GM18526 (cell line): ENCODE data around the gene PCSK1.

Source experiments
- POLR2A ChIP-seq: IDR thresholded peaks from 3 replicates; pipeline ENCODE4 v1.6.1; 2011; ENCODE audit not compliant: insufficient read length; ENCODE audit errors: extremely low read depth

Gene PCSK1

DNA sequence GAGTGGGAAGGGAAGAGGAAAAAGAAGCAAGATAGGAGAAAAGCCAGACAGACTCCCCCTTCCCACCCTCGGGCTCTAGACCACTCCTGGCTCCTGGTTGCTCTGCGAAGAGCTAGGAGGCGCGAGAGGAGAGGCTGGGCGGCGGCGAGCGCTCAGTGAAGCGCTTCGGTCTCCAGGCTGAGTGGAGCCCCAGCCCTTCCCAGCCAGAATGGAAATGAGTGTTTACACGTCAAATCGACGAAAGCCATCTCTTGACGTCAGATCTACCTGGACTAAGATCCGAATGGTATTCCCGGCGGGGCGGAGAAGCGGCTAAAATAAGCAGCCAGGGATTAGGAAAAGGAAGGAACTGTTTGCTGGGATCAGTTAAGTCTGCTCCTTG, at the start of gene PCSK1:
Gene PCSK1 (minus strand): TSS at position 183 of the 382 bp plus-strand sequence. CDS start 206 bp downstream, outside the sequence.
- TF ChIP-seq POLR2A = no peak

DNA sequence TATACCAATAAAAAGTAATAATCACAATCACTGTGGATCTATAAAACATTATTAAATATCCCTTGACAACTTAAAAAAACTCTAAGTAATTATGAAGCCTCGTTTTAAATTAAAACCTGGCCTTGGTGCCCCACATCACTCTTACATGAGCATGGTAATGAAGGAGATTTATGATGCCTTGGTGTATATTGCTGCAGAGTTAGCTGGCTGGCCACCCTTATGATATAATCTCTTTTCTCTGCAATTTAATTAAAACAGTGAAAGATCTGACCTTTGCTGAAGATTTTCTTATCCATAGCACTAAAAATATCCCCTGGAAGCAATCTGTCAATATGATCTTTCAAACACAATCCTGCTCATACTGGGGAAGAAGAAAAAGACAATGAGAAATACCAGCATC, 48.8 kb upstream of the PCSK1 start:
- no peak for TF ChIP-seq POLR2A

DNA sequence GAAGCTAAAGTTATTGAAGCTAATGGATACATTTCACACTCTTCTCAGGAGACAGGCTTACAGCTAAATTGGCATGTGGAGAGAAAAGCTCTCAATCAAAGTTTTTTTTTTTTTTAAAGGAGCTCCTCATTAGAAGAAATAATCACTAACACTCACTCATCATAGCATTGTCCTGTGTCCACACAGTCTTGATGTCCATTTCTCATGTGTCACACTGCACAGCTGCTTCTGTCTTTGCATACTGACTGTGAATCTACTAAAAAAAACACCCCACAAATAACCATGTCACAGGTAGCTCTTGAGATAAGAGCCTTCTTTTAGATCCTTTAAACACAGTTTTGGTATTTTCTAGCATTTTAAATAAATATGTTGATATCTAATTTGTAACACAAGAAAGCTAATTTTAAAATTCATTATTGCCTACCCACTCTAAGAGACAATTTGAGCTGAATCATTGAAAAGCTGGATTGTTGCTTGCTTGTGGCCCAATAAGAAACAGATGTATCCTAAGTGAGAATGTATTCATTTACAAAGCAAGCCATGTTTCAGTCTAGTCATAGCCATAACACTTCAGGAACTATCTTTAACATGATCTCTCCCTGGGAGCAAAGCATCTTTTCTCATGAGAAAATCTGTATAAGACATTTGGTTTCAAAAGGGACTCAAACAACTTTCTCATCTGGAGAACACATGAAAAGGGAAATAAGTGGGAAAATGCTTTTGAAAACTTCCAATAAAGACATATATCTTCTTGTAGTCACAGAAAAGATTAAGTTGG, 48.1 kb upstream of the PCSK1 start:
- no peak for TF ChIP-seq POLR2A

DNA sequence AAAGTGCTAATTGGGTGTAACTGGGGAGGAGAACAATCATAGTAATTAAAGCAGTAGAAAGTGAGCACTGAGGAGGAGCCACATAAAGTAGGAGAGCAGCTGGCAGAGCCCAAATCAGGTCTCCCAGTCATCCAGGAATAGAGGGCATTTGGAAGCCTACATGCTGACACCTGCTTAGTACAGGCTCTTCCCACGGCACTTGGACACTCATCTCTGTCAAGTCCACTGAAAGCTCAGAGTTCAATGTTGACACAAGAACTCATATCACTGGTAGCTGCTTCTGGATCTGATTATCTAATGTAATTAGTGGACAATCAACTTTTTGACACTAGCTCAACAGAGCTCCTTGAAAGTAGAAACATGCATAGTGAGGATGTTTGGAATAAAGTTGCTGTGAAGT, 45.9 kb upstream of the PCSK1 start:
- no peak for TF ChIP-seq POLR2A

DNA sequence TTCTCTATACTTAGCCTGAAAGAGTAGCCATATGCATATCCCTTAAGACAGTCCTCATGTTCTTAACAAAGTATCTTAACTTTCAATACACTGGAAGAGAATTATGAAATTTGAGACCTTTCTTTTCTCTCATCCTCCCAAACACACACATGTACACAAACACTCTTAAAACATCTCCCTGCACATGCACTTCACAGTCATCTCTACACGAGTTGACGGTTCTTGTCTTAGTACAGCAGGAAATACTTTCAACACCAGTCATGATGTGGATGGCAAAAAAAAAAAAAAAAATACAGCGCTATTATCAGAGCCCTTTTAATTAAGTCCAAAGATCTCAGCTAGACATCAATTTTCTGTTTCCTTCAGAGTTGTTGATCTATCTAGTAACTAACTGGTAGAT, 43.6 kb upstream of the PCSK1 start:
- TF ChIP-seq POLR2A = no peak

DNA sequence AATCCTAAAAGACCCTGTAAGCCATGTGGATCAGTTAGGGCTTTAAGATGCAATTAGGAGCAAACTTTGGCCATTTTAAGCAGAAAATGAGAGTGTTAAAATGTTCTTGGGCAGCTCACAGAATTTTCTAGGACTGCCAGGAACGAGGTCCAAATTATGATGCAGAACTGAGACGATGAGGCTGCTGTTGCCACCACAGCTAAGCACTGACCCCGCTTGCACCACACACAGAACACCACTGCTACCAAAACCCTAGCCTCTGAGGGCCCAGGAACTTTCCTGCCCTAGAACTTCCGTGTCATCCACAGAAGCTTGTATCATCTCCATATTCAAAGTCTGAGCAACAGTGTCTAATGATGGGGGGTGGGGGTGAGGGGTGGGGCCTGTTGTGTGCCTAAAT, 41.0 kb upstream of the PCSK1 start:
- no peak for TF ChIP-seq POLR2A

DNA sequence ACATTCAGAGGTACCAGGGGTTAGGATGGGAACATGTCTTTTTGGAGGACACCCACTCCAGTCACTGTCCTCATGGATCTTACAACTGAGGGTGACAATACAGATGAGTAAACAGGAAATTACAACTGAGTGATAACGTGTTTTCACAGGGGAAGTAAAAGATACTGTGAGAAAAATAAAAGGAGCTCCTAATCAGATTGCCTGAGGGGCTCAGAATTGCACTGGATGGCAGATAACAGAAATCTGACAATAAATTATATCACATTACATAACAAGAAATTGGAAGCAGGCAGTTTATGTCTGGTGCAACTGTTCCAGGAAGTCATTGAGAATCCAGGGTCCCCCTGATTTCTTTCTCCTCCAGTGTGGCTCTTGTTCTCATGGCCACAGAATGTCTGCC, 40.1 kb upstream of the PCSK1 start:
- TF ChIP-seq POLR2A = no peak

DNA sequence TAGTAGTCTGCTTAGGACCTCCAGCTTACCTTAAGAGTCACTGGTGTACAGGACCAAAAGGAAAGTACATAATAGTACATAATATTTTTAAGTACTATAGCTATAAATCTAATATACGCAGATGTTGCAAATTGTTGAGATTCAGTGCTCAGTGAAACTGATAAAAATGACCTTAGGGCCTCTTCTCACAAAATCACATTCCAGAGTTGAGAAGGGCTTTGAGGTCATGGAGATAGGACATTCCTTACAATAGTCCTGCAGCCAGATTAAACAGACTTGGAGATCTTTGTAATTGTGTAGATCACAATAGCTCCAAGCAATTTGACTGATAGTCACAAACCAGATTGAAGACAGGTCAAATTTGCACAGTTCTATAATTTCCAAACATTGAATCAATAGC, 37.7 kb upstream of the PCSK1 start:
- no peak for TF ChIP-seq POLR2A

DNA sequence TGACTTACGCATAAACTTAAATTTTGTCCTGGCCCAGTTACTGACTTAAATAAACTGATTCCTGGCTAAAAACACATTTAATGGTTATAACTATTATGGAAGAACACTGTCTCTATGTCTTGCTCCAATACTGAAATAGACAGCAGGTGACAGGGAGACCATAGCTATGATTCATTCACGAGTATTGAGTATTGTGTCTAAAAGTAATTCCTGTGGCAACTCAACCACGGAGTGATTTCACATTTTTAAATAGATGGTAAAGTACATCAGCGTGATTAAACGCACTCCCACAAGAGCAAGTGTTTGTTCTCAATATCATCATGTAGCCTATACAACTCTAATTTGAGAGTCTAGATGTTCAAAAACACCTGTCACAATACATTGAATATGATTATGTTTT, 35.9 kb upstream of the PCSK1 start:
- TF ChIP-seq POLR2A = no peak

DNA sequence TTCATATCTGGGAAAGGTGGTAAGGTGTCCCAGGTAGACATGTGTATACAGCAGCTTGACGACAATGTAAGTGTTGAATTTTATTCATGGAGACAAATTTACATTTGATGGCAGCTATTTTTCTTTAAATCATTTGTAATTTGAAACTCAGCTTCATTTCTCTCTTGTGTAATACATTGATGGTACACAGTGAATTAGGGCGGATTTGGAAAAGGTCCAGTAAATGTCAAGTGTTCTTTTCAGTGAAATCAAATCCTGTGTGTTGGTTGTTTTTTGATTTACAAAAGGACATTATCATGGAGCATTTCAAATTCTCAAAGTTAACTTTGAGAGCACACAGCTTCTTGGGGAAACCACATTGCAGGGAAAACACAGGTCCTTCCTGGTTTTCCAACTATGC, 30.0 kb upstream of the PCSK1 start:
- TF ChIP-seq POLR2A = no peak

DNA sequence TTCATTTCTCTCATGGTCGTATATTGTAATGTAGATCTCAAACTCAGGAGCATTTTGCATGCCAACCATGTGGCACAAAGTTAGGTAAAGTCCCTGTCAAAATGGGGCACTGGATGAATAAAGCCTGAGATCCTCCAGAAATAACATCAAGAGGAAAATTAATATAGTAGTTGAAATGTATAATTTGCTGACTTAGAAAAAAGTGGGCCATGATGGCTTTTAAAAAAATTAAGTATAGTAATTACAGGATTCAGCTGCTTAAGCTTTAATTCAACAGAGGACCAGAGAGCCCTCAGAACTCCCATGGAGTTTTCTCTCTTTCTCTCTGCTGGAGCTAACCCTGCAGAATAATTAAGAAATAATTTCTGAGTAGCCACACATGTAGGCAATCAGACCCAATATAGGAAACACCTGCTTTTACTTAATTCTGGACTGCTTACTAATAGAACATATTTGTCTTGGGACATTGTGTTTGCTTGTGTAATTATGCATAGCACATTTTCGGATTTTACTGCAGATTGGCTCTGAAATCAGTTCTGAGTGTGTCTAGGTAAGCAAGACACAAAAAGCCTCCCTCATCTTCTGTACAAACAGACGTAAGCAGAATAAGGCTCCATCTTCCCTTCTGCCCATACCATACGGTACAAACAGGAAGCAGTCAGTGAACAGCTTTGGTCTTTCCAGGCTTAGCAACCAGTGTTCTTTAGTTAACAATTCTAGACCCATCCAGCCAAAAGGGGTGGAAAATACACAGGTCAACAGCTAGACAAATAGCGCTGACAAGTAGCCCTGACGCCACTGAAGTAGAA, 26.5 kb upstream of the PCSK1 start:
- no peak for TF ChIP-seq POLR2A

DNA sequence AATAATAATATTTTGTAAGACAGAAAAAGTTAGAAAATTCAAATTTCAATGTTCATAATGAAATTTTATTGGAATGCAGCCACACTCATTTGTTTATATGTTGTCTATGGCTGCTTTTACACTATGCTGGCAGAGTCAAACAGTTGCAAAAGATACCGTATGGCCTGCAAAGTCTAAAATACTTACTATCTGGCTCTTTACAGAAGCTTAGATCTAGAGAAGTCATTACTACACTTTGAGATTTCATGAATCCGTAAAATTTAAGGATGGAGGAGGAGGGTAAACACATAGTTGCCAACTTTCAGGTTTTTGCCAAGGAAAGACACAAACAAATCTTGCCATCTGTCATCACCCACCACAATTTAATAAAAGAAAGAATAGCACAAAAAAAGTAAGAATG, 25.1 kb upstream of the PCSK1 start:
- no peak for TF ChIP-seq POLR2A

DNA sequence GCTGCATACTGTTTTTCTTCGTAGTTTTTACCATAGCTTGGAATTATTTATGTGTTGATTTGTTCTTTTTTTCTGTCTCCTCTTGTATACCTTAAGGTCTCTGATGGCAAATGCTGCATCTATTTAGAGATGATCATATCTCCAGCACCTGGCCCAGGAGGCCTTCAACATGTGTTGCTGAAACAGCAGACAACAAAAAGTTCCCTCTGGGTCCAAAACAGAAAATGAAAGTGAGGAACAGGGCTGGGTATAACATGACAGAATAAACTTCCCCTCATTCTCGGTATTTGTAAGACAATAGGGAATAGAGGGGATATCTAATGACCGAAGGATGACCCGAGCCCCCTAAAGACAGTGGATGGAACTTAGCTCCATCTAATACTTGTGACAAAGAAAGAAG, 22.7 kb upstream of the PCSK1 start:
- no peak for TF ChIP-seq POLR2A

DNA sequence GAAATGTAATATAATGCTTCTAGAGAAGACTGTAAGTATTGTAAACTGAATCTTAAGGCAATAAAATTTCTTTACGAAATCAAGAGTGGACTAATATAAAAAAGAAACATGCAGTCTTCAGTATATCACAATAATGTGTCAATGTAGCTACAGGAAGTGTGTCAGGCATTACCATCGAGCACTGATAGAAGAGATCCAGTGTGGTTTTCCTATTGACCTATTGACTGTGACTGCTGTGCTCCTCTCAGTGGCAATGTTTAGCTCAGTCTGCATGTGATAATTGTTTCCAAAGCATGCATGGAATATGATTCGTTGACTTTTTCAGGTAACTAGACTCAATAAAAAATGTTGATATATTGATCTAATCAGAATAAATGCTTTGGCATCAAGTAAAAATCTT, 20.3 kb upstream of the PCSK1 start:
- no peak for TF ChIP-seq POLR2A

DNA sequence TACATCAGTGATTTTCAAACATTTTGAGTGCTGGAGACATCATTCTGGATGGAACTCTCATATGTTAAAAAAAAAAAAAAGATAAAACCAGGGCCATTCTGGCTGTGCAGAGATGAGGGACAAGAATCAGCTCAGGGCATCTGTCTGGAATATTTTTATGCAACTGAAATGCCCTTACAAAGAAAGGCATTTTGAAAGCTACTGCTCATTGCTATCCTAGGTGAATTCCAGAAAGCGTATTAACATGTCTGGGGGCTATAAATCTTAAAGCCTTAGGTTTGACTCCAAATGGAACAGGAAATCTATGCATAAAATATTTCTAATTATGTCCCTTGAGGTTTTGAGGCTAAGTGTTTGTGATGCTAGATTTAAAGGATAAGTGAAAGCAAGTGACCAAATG, 14.9 kb upstream of the PCSK1 start:
- no peak for TF ChIP-seq POLR2A

DNA sequence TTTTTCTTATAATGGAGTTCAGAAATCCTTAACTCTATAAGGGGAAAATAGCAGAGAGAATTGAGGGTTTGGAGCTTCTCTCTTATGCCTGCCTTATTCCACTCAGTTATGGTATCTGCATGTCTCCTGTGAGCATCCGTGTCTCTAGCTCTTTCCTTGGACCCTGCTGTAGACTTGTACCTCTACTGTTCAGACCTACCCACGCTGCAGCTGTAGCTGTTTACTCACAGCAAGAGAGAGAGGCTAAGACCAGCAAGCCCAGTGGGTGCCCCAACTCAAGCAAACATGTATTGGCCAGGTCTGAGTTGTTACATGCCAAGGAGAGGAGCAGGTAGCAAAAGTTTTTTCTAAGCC, 7.1 kb upstream of the PCSK1 start:
- no peak for TF ChIP-seq POLR2A

DNA sequence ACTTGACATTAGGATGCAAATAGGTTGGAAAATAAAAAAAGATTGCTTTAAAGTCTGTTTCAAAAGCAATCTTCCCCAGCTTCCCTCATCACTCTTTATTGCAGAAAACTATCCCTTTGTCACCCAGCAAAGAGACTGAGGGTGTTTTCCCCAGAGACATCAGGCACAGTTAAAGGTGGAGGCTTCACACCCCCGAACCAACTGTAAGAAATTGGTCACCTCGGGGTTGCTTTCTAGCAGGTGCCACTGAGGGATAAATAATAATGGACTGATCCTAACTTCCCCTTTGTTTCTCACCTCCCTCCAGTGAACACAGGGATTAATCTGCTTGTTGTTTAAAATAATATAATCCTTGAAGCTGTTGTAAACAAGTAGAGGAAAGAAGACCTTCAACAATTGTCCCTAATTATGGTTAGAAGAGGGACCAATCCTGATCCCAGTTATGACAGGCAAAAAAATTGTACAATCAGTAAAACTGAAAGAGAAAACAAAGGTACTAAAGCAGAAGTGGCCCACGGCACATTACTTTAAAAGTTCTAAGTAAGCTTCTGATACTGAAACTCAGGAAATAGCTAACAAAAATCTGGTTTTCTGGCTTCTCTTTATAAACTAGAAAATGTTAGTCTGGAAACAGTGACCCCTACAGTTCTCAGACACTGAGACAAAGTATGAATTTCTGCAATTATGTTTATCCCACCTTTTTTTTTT, 6.6 kb upstream of the PCSK1 start:
- TF ChIP-seq POLR2A = no peak

DNA sequence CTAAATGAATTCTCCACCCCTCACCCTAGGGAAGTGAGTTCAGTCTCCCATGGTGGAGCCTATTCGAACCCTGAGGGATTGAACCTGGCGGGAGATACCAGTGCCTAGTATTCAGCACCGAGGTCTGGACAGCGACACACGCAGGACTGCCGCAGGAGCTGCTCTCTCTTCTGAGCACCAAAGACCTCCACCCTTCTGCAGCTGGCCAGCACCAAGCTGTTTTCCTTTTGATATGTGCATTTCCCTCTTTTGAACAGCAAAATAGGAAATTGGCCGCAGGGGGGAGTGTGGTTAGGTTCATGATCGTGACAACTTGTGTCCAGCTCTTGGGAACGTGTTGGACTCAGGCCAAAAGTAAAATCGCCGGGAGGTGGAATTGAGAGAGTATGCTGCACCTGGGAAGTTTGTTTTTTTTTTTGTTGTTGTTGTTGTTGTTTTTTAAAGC, 1.2 kb upstream of the PCSK1 start:
- no peak for TF ChIP-seq POLR2A
